Ishikawa (cell line): ENCODE data around the gene TREX2.

ENCODE experiments used
- CEBPB ChIP-seq: IDR thresholded peaks from 2 replicates; pipeline ENCODE4 v1.6.1; 2012
- CREB1 ChIP-seq: IDR thresholded peaks from 2 replicates; pipeline ENCODE4 v1.6.1; 2012; ENCODE audit warnings: low read depth
- EGR1 ChIP-seq: IDR thresholded peaks from 2 replicates; pipeline ENCODE4 v1.6.1; 2012
- EP300 ChIP-seq: IDR thresholded peaks from 2 replicates; pipeline ENCODE4 v1.6.1; 2012; ENCODE audit warnings: borderline replicate concordance
- FOXM1 ChIP-seq: IDR thresholded peaks from 2 replicates; pipeline ENCODE4 v1.6.1; 2012; ENCODE audit warnings: low read depth, borderline replicate concordance
- NFIC ChIP-seq: IDR thresholded peaks from 2 replicates; pipeline ENCODE4 v1.6.1; 2012
- RAD21 ChIP-seq: IDR thresholded peaks from 2 replicates; pipeline ENCODE4 v1.6.1; 2012; ENCODE audit warnings: low read depth
- TAF1 ChIP-seq: IDR thresholded peaks from 2 replicates; pipeline ENCODE4 v1.6.1; 2012; ENCODE audit warnings: low read depth, mild to moderate bottlenecking
- TCF12 ChIP-seq: IDR thresholded peaks from 2 replicates; pipeline ENCODE4 v1.6.1; 2012; ENCODE audit warnings: low read depth
- TEAD4 ChIP-seq: IDR thresholded peaks from 2 replicates; pipeline ENCODE4 v1.6.1; 2012
- YY1 ChIP-seq: IDR thresholded peaks from 2 replicates; pipeline ENCODE4 v1.6.1; 2012; ENCODE audit warnings: low read depth
- ZBTB7A ChIP-seq: IDR thresholded peaks from 2 replicates; pipeline ENCODE4 v1.6.1; 2012; ENCODE audit warnings: low read depth
- TF ChIP-seq, protein P1 (sequence below): IDR thresholded peaks from 2 replicates; pipeline ENCODE4 v1.6.1; 2012
- TF ChIP-seq, protein P2 (sequence below): IDR thresholded peaks from 2 replicates; pipeline ENCODE4 v1.6.1; 2012; ENCODE audit warnings: low read depth, mild to moderate bottlenecking
- TF ChIP-seq, protein P3 (sequence below): IDR thresholded peaks from 2 replicates; pipeline ENCODE4 v1.6.1; 2012

Gene TREX2

DNA sequence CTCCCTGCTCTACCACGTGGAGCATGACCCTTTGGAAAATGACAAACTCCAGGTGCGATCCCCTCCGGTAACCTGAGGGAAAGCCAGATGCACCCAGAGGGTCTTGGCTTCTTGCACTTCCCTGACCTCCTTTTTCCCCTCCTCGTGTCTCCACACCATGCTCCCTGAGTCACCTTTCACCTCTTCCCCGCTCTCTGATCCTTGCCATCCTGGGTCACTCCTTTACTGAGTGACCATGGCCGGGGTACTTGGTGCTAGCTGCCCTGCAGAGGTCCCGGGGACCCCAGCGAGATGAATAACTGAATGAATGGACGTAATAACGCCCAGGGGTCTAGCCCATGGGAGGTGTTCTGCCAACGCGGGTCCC is 35.0 kb downstream of the TREX2 start:
- TF ChIP-seq, protein P1, sequence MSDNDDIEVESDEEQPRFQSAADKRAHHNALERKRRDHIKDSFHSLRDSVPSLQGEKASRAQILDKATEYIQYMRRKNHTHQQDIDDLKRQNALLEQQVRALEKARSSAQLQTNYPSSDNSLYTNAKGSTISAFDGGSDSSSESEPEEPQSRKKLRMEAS = no peak
- TF ChIP-seq EGR1 (no peak), TCF12 (no peak), ZBTB7A (no peak), RAD21 (no peak)
- TF ChIP-seq, protein P2, sequence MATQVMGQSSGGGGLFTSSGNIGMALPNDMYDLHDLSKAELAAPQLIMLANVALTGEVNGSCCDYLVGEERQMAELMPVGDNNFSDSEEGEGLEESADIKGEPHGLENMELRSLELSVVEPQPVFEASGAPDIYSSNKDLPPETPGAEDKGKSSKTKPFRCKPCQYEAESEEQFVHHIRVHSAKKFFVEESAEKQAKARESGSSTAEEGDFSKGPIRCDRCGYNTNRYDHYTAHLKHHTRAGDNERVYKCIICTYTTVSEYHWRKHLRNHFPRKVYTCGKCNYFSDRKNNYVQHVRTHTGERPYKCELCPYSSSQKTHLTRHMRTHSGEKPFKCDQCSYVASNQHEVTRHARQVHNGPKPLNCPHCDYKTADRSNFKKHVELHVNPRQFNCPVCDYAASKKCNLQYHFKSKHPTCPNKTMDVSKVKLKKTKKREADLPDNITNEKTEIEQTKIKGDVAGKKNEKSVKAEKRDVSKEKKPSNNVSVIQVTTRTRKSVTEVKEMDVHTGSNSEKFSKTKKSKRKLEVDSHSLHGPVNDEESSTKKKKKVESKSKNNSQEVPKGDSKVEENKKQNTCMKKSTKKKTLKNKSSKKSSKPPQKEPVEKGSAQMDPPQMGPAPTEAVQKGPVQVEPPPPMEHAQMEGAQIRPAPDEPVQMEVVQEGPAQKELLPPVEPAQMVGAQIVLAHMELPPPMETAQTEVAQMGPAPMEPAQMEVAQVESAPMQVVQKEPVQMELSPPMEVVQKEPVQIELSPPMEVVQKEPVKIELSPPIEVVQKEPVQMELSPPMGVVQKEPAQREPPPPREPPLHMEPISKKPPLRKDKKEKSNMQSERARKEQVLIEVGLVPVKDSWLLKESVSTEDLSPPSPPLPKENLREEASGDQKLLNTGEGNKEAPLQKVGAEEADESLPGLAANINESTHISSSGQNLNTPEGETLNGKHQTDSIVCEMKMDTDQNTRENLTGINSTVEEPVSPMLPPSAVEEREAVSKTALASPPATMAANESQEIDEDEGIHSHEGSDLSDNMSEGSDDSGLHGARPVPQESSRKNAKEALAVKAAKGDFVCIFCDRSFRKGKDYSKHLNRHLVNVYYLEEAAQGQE = no peak

DNA sequence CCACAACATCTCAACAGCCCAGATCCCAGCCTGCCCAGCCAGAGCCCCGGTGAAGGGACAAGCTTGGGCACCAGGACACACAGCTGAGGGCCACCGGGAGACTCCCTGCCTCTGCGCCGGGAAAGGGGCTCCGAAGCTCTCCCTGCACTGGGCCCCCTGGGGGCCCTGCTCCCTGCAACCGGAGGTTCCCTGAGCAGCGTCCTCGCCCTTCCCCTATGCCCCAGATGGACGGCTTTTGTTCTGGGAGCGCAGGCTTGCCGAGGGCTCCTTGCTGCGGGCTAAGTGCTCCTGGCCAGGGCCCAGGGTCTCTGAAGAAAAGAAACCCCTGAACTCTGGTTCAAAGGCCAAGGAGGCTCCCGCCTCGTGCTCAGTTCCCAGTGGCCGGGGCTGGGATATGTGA is 35.5 kb downstream of the TREX2 start:
- TF ChIP-seq CEBPB (no peak), EP300 (no peak), CREB1 (no peak), TAF1 (no peak), EGR1 (no peak), YY1 (no peak), NFIC (no peak), TCF12 (no peak), RAD21 (no peak), ZBTB7A (no peak)
- TF ChIP-seq, protein P1 = no peak
- TF ChIP-seq, protein P3, sequence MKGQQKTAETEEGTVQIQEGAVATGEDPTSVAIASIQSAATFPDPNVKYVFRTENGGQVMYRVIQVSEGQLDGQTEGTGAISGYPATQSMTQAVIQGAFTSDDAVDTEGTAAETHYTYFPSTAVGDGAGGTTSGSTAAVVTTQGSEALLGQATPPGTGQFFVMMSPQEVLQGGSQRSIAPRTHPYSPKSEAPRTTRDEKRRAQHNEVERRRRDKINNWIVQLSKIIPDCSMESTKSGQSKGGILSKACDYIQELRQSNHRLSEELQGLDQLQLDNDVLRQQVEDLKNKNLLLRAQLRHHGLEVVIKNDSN = no peak
- TF ChIP-seq, protein P2 = no peak

DNA sequence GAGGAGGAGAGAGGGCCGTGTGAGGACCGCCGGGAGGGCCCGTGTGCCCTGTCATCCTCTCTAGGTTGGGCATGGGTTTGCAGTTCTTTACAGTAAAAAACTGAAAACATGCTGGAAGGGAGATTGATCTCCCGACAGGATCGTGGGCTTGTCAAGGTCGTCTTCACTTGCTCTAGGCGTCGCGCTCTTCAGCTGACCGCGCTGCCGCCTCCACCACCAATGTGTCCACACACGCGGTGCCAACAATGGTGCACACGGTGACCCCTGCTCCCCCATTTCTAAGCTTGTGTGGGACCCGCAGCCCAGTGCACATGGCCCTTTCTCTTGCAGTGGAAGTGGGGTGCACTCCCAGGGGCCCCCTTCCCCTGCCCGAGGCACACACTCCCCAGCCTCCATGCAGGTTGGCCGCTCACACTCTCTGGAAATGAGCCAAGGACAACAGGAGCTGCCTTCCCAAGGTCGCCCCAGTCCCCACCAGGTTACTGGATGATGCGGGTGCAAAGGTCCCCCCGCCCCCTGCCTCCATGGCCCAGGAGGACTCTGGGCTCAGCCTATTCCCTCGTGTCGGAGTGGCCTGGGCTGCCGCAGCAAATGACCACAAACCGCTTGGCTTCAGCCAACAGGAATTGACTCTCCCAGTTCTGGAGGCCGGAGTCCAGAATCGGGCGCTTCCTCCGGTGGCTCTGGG is 36.3 kb downstream of the TREX2 start:
- TF ChIP-seq CEBPB (no peak), CREB1 (no peak), EGR1 (no peak), EP300 (no peak)
- TF ChIP-seq, protein P1 = no peak

DNA sequence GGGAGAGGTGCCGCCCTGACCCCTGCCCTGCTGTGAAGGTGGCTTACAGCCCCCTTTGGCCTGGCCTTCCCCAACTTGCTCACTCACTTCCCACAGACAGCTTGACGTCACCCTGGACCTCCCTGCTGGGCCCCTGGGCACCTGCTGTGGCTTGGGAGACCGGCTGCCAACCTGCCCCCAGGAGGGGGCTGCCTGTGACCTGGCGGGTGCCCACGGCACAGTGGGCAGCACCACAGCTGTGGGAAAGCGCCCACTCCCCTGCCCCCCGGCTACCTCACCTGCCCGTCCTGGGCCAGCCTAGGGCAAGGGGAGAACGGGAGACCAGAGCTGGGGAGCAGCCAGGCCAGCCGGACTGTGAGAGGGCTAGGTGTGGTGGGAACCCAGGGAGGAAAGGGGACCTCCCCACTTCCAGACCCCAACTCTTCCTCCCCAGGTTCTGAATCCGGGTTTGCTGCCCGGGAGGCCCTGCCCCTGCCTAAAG is 36.9 kb downstream of the TREX2 start:
- TF ChIP-seq YY1 (no peak), EP300 (no peak), RAD21 (no peak)

DNA sequence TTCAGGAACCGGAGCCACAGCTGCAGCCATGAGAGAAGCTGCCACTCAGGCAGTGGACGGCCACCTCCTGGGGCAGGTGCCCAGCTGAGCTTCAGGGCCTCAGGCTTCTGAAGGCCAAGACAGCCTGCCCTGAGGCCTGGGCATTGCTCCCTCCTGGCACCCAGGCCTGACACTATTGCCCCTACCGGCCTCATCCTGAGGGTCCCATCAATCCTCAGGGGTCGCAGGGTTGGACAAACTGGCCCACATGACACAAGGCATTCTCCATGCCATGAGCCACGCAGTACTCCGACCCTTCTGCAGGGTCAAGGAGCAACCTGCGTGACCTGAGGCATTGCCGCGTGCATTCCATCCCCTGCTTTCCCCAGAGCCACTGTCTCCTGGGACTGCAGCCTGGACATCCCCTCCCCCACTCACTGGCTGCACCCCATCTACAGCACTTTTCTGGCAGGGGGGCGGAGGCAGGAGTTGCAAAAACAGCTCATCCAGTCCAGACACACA is 37.6 kb downstream of the TREX2 start:
- TF ChIP-seq EP300 = no peak
- TF ChIP-seq, protein P3 = no peak
- no peak for TF ChIP-seq TCF12
- TF ChIP-seq CREB1 = no peak
- no peak for TF ChIP-seq EGR1
- TF ChIP-seq RAD21 = no peak
- TF ChIP-seq, protein P2 = no peak
- no peak for TF ChIP-seq TEAD4
- no peak for TF ChIP-seq CEBPB
- TF ChIP-seq, protein P1 = no peak
- no peak for TF ChIP-seq TAF1
- no peak for TF ChIP-seq FOXM1
- no peak for TF ChIP-seq NFIC
- TF ChIP-seq ZBTB7A = no peak
- TF ChIP-seq YY1 = no peak
